Astrocyte of the cerebellum (primary cell): ENCODE data around the gene GLUD1.
"Not testable (repeated sequence)": the region's sequence is repeated elsewhere in the genome, so short reads cannot be mapped to it uniquely, and the experiment has no call there.

Experiments used
- DNase-seq: peaks from one replicate; pipeline ENCODE4 v3.0.0-alpha.2; 2011; ENCODE audit warnings: low read depth
- H3K4me3 ChIP-seq: 2 replicates; pipeline ENCODE4 v1.5.1; 2011; ENCODE audit warnings: mild to moderate bottlenecking, low read depth, low read length, moderate library complexity
- in situ Hi-C: cut with HindIII; loops from 2 replicates; pipeline ENCODE4 v1.10.0; 2017; ENCODE audit warnings: low sequenced_read_pairs
- TF ChIP-seq, protein P1 (sequence below): IDR thresholded peaks from 2 replicates; pipeline ENCODE4 v1.5.1; 2012; ENCODE audit warnings: low read length, low read depth, moderate library complexity, mild to moderate bottlenecking; ENCODE audit errors: missing control alignments

GLUD1 gene

DNA sequence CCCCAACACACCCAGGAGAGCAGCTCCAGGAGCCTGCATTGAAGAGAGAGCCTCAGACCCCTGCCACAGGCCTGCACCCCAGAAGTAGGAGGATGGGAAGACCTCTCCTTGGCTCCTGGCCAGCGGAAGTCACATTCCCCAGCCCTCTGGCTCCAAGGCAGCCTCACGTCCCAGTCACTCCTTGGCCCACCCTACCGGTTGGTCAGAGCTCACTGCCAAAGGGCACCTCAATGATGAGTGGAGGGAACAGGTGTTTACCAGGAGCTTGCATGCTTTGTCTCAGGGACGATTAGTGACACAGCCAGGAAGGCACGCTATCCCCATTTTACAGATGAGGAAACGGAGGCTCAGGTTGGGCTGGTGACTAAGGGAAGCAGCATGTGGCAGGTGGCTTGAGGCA, 75.6 kb downstream of the GLUD1 start:
- DNase-seq, in situ Hi-C loops, H3K4me3 ChIP-seq: not testable (repeated sequence)

DNA sequence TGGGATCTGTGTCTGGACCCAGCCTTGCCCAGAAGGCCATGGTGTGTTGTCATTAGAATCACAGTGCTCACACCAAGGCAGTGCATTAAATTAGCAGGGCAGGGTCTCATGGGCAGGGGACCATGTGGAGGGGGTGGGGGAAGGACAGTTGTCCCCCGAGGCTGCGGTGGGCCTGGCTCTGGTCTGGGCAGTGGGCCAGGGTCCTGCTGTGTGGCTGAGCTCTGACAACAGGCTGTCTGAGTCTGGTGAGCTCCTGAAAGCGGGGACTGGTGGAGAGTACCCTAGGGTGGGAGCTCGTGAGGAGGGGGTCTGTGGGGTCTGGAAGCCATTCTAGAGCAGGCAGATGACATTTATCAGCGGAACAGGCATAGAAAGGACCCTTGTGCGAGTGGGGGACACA, 76.5 kb downstream of the GLUD1 start:
- H3K4me3 ChIP-seq, DNase-seq, in situ Hi-C loops: not testable (repeated sequence)

DNA sequence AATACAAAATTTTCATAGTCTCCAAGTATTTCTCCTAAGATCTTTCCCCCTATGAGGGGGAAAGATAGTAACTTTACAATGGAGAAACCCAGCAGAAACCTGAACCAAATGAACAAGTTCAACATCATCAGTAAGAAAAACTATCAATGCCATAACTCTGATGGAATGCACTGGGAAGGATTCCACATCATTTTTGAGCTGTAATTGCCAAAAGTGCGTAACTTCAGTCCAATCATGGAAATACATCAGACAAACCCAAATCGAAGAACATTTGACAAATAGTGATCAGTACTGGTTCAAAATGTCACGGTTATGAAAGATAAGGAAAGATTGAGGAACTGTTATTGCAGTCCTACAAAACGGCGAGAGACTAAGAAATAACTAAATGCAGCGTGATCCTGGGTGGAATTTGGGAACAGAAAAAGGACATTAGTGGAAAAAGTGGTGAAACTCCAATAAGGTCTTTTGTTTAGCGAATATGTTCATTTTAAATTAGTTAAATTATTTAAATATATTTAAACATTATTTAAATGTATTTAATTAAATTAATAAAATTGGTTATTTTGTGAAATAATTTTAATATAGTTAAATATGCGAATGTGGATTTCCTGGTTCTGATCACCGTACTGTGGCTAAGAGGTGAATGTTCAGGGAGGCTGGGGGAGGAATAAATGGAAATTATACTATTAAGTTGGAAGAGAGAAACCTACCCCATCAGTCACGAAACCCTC, 79.5 kb downstream of the GLUD1 start:
- in situ Hi-C loops, H3K4me3 ChIP-seq, DNase-seq: not testable (repeated sequence)

DNA sequence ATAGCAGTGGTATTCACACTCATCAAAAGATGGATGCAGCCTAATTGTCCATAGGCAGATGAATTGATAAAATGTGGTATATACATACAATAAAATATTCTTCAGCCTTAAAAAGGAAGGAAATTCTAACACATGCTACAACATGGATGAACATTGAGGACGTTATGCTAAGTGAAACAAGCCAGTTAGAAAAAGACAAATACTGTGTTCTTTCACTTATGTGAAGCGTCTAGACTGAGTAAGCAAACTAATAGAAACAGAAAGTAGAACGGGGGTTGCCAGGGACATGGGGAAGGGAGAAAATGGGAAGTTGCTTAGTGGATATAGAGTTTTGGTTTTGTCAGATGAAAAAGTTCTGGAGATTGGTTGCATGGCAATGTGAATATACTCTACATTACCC, 81.1 kb downstream of the GLUD1 start:
- DNase-seq, H3K4me3 ChIP-seq, in situ Hi-C loops: not testable (repeated sequence)

DNA sequence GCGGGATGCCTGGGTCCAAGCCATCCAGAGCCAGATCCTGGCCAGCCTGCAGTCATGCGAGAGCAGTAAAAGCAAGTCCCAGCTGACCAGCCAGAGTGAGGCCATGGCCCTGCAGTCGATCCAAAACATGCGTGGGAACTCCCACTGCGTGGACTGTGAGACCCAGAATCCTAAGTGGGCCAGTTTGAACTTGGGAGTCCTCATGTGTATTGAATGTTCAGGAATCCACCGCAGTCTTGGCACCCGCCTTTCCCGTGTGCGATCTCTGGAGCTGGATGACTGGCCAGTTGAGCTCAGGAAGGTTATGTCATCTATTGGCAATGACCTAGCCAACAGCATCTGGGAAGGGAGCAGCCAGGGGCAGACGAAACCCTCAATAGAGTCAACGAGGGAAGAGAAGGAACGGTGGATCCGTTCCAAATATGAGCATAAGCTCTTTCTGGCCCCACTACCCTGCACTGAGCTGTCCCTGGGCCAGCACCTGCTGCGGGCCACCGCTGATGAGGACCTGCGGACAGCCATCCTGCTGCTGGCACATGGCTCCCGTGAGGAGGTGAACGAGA, 85.4 kb downstream of the GLUD1 start:
- H3K4me3 ChIP-seq, in situ Hi-C loops, DNase-seq: not testable (repeated sequence)

DNA sequence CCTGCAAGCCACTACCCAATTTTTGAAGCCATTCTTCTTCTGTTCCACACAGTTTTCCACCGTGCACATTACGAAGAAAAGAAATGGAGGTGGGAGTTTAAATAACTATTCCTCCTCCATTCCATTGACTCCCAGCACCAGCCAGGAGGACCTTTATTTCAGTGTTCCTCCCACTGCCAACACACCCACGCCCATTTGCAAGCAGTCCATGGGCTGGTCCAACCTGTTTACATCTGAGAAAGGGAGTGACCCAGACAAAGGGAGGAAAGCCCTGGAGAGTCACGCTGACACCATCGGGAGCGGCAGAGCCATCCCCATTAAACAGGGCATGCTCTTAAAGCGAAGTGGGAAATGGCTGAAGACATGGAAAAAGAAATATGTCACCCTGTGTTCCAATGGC, 86.3 kb downstream of the GLUD1 start:
- H3K4me3 ChIP-seq, in situ Hi-C loops, DNase-seq: not testable (repeated sequence)

DNA sequence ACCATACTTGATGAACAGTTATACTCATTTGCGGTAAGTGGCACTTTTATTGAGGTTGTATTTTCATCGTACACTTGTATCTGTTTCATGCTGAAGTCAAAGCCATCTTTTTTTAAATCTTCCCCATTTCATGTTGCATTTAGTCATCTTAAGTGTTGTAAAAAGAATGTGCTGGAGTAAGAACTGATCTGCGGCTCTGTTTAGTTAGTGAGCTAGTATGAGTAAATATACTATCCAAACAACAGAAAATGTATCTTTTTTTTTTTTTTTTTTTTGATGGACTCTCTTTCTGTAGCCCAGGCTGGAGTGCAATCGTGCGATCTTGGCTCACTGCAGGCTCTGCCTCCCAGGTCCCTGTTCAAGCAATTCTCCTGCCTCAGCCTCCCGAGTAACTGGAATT, 87.0 kb downstream of the GLUD1 start:
- H3K4me3 ChIP-seq, in situ Hi-C loops, DNase-seq: not testable (repeated sequence)

DNA sequence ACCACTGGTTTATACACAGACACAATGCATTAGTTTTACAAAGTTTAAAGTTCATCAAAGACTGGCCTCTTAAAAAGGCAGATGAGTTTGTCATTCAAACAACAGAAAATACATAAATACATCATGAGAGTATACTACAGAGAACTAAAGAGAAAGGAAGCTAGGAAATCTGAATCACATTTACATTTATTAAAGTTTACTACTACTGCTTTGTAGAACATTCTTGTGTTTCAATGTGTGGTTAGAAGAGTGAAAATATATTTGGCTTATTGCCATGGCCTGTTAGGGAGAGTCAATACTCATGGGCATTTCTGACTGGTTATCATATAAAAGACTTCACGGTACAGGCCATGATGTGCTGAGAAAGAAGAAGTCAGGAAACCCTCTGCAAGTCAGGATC, 87.5 kb downstream of the GLUD1 start:
- DNase-seq, in situ Hi-C loops, H3K4me3 ChIP-seq: not testable (repeated sequence)

DNA sequence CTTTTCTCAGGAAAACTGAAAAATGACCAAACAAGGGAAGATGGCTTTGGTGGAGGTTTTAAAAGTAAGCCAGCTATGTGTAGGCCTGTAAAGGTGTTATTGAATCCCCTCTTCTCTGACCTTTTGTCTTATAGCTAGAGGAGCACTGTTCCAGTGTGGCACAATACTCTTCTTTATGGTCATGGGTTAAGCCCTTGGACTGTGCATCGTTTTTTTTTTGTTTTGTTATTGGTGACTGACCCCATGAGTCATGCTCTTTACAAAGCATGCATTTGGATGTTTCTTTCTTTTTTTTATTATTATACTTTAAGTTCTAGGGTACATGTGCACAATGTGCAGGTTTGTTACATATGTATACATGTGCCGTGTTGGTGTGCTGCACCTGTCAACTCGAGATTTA, 94.2 kb downstream of the GLUD1 start:
- TF ChIP-seq, protein P1, sequence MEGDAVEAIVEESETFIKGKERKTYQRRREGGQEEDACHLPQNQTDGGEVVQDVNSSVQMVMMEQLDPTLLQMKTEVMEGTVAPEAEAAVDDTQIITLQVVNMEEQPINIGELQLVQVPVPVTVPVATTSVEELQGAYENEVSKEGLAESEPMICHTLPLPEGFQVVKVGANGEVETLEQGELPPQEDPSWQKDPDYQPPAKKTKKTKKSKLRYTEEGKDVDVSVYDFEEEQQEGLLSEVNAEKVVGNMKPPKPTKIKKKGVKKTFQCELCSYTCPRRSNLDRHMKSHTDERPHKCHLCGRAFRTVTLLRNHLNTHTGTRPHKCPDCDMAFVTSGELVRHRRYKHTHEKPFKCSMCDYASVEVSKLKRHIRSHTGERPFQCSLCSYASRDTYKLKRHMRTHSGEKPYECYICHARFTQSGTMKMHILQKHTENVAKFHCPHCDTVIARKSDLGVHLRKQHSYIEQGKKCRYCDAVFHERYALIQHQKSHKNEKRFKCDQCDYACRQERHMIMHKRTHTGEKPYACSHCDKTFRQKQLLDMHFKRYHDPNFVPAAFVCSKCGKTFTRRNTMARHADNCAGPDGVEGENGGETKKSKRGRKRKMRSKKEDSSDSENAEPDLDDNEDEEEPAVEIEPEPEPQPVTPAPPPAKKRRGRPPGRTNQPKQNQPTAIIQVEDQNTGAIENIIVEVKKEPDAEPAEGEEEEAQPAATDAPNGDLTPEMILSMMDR: no peak
- in situ Hi-C loops: no loop called here

More for the DNA sequence above, 94.2 kb downstream of the GLUD1 start:
- no peak overlapping the region for H3K4me3 ChIP-seq
- DNase-seq: no peak
